GM19455 (cell line): ENCODE results near the gene INMT.
"Not testable (repeated sequence)": the region's sequence is repeated elsewhere in the genome, so short reads cannot be mapped to it uniquely, and the experiment has no call there.

Experiments used
- ATAC-seq: cut with Tn5 transposase; IDR thresholded peaks from one replicate; pipeline ENCODE4 v1.9.1; 2021; ENCODE audit not compliant: unreplicated experiment

Gene INMT

DNA sequence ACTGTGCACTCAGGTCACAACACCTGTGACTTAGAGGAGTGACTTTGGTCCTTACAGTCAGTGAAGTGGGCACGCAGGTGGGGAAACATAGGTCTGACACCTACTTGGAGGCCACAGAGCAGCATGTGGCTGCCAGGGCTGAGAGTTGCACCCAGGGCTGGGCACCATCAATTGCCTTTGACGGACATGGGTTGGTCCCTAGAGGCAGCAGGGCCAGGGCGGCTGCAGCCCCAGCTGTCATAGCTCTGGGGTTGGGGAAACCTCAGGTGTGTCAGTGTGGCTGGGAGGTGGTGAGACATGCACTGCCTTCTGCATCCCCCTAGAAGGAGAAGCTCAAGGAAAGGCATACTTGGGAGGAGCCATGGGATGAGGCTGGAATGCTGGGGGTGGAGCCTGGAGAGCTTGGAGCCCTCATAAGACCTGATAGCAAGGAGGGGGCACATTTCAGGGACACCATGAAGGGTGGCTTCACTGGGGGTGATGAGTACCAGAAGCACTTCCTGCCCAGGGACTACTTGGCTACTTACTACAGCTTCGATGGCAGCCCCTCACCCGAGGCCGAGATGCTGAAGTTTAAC is at the start of gene INMT:
INMT (plus strand) TSS at position 440 of the 578 bp plus-strand sequence; CDS start at position 456, 16 bp downstream.
- ATAC-seq, result no peak

DNA sequence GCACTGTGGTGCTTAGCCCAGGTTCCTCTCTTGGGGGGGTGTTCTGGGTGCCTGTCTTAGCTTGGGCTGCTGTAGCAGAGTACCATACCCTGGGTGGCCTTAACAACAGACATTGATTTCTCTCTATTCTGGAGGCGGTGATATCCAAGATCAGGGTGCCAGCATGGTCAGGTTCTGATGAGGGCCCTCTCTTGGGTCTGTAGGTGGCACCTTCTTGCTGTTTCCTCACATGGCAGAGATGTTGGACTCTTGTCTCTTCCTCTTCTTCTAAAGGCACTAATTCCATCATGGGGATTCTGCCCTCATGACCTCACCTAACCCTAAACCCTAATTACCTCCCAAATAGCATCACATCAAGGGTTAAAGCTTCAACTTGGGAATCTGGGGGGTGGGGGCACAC is 49.7 kb upstream of the INMT start:
- no peak for ATAC-seq

GRCh38 chr7:30703756-30704155 is 48.2 kb upstream of the INMT start:
- no peak for ATAC-seq

DNA sequence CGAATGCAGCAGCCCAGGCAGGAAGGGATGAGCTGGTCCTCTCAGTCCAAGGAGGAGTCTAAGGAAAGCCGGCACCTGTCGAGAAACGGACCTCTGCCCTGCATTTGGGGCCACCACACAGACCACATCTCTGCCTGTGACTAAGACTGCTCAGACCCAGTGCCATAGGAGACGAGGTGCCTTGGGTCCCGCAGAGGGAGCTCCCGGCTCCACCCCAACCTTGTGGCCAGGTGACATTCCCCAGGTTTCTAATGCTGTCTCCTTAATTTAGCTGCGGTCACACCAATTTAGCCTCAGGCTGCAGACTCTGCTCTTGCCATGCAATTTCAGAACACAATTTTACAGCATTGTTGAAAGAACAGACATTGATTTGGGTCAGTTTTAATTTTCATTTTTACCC is 46.9 kb upstream of the INMT start:
- no peak for ATAC-seq

DNA sequence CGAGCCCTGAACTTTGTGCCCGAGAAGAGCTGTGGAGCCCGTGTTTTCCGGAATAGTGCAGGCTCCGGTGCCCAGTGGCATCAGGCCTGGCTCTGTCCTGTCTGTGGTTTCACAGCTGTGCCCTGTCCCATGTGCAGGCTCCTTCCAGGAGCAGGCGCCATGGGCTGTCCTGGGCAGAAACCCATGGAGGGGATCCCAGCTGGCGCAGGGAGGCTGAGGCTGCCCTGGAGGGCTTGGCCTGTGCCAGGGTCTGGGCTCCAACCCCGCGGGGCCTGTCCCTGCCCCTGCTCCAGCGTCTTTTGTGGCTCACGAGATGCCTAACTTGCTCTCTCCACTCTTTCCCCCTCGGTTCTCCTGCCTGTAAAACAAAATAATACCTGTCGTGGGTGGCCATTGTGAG is 46.3 kb upstream of the INMT start:
- no peak for ATAC-seq

GRCh38 chr7:30706316-30706715 is 45.6 kb upstream of the INMT start:
- no peak for ATAC-seq

DNA sequence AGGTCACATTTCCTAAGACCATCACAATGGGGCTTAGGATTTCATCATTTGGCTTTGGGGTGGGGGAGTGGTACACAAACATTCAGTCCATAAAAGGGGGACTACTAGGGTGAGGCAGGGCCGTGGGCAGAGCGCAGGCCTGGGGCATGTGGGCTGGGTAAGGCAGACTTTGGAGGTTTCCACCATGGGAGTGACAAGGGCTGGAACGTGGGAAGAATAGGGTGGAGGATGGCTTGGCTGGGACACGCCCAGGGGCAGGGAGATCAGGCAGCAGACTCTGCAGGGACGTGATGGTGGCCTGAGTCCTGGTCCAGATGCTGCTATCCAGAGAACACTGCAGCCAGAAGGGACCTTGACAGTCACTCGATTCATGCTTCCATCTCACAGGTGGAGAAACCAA is 45.0 kb upstream of the INMT start:
- ATAC-seq, result no peak

GRCh38 chr7:30707391-30708357 is 44.3 kb upstream of the INMT start:
- ATAC-seq, result no peak

DNA sequence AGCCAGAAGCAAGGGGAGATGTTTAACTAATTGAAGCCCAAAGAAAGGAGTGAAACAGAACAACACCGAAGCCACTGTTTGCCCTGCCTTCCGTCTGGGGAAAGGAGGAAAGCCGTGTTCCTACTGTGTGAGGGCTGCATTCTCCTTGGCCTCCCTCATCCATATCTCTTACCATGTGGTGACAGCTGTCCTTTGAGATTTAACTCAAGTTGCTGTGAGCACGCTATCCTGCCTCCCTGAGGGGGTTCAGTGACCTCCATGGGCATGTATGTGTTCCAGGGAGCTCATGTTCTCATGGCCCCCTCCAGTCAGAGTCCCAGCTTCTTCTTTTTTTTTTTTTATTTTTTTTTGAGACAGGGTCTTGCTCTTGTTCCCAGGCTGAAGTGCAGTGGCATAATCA is 43.5 kb upstream of the INMT start:
- ATAC-seq, result no peak

DNA sequence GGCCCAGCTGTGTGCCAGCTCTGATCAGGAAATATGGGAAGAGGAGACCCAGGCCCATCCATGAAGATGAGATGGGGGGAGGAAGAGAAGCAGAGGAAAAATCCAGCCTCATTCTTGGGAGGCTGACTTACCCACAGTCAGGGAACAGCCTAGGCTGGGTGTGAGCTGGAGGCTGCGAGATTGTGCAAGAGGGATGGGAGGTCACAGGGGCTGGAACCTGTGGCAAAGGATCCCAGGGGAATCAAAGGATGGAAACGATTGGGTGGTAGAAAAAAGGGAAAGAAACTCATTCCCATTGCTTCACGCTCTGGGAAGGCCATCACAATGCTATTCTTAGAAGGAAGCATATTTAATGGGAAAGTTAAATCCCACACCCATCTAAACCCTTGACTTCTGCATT is 43.0 kb upstream of the INMT start:
- no peak for ATAC-seq

GRCh38 chr7:30709549-30709948 is 42.4 kb upstream of the INMT start:
- no peak for ATAC-seq

DNA sequence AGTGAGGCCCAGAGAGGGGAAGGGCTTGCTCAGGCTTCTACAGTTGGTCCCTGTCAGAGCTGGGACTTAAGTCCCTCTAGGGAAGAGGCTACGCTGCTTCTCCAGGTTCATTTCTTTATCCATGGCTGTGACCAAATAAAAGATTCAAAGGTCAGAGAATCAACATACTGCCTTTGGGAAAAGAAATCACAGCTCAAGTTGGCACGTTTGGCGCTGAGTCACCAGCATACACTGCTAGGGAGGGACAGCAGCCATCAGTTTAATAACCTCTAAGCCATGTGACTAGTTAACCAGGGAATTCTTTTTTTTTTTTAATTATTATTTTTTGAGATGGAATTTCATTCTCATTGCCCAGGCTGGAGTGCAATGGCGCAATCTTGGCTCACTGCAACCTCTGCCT is 41.3 kb upstream of the INMT start:
- ATAC-seq, result no peak

DNA sequence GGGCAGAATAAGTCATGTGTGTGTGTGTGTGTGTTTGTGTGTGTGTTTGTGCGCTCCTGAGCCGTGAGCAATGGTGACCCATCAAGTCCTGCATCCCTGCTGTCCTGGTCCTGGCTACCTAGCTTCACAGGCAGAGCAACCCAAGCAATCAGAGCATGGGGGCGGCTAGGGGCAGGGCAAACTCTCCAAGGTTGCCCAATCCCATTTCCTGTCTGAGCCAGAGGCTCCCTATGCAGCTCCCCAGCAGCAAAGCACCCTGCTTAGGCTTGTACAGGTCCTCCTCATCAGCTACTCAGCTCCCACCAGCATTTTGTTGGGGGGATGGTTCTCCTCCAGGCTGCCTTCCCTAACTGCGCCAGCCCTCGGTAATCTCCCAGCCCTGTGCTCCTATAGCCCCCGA is 38.5 kb upstream of the INMT start:
- ATAC-seq, result no peak

DNA sequence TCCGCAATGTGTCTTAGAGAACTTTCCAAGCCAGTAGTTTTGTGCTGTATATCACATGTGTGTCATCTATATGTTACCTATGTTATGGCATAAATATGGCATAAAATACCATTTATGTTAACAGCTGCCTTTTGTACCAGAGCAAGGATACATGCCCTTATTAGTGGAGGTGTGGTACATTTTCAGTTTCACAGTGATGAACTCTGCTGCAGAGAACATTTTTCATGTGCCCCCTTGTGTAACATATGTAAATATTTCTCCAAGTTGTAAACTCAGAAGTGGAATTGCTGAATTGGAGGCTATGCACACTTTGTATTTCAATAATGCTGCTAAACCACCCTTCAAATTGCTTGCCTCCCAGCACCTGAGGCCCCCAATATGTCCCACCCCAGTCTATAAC is 37.8 kb upstream of the INMT start:
- no peak for ATAC-seq

- no peak for ATAC-seq
These were observed 34.8 kb upstream of the INMT start for GRCh38 chr7:30717181-30717580.

DNA sequence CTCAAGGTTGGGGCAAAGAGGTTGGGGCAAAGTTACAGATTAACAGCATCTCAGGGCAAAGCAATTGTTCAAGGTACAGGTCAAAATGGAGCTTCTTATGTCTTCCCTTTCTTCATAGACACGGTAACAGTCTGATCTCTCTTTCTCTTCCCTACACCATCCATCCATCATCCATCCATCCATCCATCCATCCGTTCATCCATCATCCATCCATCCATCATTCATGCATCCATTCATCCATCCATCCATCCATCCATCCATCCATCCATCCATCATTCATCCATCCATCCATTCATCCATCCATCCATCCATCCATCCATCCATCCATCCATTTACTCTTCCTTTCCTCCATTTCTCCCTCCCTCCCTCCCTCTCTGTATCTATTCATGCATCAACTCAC is 32.5 kb upstream of the INMT start:
- not testable (repeated sequence) for ATAC-seq

- ATAC-seq, result no peak
These were observed 30.7 kb upstream of the INMT start for GRCh38 chr7:30721211-30721610.

DNA sequence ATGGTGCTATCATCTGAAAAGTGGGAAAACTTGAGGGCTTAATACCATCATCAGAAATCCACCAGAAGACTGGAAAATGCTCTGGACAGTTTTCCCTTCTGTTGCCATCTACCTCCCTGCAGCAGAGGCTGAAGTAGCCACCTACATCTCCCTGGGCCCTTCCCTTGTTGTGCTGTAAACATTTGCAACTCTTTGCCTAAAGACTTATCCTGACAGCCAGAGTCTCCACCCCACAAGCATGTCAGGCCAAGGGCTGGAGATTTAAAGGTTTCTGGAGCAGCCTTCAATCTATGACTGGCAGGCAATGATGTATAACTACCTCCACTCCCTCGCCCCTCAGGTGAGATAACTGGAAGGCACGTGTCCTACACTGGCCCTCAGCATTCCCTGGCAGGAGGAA is 29.7 kb upstream of the INMT start:
- no peak for ATAC-seq

- ATAC-seq, result no peak
These were observed 29.3 kb upstream of the INMT start for GRCh38 chr7:30722671-30723070.

GRCh38 chr7:30723776-30724175 is 28.2 kb upstream of the INMT start:
- ATAC-seq, result no peak

- ATAC-seq, result no peak
These were observed 25.5 kb upstream of the INMT start for GRCh38 chr7:30726296-30727006.
